HEK293T (cell line): Measurements from ENCODE around the gene ITGB2.

Experiments used
- ARNT ChIP-seq: fragments of 450-650 bp; IDR thresholded peaks from 2 replicates; pipeline ENCODE4 v1.6.1; 2017; ENCODE audit warnings: mild to moderate bottlenecking
- BHLHE40 ChIP-seq: fragments of 450-650 bp; IDR thresholded peaks from 2 replicates; pipeline ENCODE4 v1.6.1; 2016; ENCODE audit warnings: mild to moderate bottlenecking, moderate library complexity, borderline replicate concordance
- FOXM1 ChIP-seq: fragments of 450-650 bp; IDR thresholded peaks from 2 replicates; pipeline ENCODE4 v1.6.1; 2017; ENCODE audit warnings: mild to moderate bottlenecking, borderline replicate concordance
- NFRKB ChIP-seq: fragments of 450-650 bp; IDR thresholded peaks from 2 replicates; pipeline ENCODE4 v1.6.1; 2016; ENCODE audit warnings: mild to moderate bottlenecking, moderate library complexity
- SP1 ChIP-seq: fragments of 450-650 bp; IDR thresholded peaks from 2 replicates; pipeline ENCODE4 v1.6.1; 2017
- SUZ12 ChIP-seq: fragments of 450-650 bp; IDR thresholded peaks from 2 replicates; pipeline ENCODE4 v1.6.1; 2016; ENCODE audit warnings: mild to moderate bottlenecking
- TARDBP ChIP-seq: fragments of 450-650 bp; IDR thresholded peaks from 2 replicates; pipeline ENCODE4 v1.6.1; 2016
- TF ChIP-seq, protein P1 (sequence below): fragments of 450-650 bp; IDR thresholded peaks from 2 replicates; pipeline ENCODE4 v1.6.1; 2016

- TF ChIP-seq TARDBP (no peak), ARNT (no peak), SUZ12 (no peak), NFRKB (no peak), FOXM1 (no peak), SP1 (no peak), BHLHE40 (no peak)
- TF ChIP-seq, protein P1, sequence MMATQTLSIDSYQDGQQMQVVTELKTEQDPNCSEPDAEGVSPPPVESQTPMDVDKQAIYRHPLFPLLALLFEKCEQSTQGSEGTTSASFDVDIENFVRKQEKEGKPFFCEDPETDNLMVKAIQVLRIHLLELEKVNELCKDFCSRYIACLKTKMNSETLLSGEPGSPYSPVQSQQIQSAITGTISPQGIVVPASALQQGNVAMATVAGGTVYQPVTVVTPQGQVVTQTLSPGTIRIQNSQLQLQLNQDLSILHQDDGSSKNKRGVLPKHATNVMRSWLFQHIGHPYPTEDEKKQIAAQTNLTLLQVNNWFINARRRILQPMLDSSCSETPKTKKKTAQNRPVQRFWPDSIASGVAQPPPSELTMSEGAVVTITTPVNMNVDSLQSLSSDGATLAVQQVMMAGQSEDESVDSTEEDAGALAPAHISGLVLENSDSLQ: no peak
Observed at GRCh38 chr21:44874497-44875315, 46.0 kb downstream of the ITGB2 start.
